ENCODE data around the gene CDH4.

The CDH4 gene

DNA sequence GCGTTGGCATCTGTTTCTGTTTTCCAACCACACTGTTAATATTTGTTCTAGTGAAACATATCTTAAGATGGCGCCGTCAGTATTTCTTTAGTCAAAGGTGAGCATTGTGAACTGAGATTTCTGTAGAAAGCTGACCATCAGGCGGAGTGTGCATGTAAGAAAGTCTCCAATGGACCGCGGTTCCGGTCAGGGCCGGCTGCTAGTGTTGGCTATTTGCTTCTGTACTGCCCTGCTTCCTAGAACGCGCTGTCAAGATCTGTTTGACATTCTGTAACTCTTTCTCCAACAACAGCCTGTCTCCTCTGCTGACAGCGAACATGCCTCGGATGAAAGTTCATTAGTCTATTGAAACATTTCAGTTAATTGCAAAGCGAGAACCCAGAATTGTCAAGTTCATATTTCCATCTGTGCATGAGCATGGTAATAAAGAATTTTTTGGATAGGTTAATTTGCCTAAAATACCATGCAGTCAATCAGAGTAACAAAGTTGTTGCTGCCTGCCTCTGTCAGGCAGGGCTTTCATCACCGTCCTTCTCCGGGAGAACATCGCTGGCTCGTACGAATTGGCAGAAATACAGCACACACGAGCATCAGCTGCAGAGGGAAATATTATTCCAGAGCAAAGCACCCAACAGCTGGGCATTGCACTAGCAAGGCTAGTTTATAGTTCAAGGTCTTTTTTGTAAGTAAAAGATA is 369.1 kb downstream of the CDH4 start:
- no peak overlapping the region for H3K4me3 ChIP-seq (ENCODE audit: low read length)
- no peak for TF ChIP-seq ZNF274 (IDR thresholded peaks at IDR 0.05; ENCODE audit: low read depth, low read length)

DNA sequence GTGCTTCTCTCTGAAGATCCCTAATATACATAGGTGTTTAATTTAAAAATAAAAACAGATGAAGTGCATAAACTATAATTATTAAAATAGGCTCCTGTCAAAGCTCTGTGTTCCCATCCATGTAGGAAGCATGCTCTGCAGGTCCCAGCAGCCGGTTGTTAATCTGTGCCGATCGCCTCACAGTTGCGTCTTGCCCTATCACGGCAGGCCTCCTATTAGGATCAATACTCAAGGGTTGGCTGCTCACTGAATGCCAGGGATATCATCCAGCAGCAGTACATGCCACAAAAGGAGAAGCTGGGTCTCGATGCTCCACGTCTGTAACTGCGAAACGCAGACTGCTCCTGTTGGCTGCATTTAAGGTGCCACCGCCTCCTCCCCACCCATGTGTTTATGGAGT is 369.8 kb downstream of the CDH4 start:
- no peak overlapping the region for H3K4me3 ChIP-seq (ENCODE audit: low read length)
- TF ChIP-seq ZNF274 (IDR thresholded peaks at IDR 0.05; ENCODE audit: low read depth, low read length), result no peak

DNA sequence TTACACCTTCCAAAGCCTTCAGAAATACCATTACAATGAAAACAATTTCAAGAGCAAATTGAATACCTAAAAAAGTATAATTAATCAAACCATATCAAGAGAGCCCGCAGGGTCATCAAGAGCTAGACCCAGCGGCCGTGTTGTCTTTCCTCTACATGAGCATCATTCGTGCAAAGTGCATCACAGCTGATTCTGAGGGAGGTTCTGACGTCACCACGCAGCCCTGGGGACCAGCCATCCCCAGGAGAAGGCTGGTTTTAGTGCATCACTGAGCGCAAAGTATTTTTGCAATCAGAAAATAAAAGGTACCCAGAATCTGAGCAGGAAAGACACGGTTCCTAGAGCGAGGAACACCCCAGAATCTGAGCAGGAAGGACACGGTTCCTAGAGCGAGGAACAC is 371.4 kb downstream of the CDH4 start:
- no peak overlapping the region for H3K4me3 ChIP-seq (ENCODE audit: low read length)
- TF ChIP-seq ZNF274 (IDR thresholded peaks at IDR 0.05; ENCODE audit: low read depth, low read length), result no peak

DNA sequence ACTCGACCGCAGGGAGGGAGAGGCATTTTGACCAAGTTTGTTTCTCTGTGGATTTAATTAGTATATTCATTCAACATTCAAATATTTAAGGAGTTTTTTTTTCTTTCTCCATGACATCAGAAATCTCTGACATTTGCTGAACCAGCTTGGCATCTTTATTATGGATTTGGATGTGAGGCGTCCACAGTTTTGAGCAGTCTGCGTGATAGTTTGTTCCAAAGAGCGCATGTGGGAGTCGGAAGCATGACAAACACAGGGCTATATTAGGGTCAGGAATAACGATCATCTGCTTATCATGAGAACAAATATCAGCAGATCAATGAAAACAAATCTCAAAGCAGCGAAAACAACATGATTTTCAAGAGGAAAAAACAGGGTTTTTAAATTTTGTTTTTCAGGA is 373.2 kb downstream of the CDH4 start:
- no peak for TF ChIP-seq ZNF274 (IDR thresholded peaks at IDR 0.05; ENCODE audit: low read depth, low read length)
- no peak overlapping the region for H3K4me3 ChIP-seq (ENCODE audit: low read length)

DNA sequence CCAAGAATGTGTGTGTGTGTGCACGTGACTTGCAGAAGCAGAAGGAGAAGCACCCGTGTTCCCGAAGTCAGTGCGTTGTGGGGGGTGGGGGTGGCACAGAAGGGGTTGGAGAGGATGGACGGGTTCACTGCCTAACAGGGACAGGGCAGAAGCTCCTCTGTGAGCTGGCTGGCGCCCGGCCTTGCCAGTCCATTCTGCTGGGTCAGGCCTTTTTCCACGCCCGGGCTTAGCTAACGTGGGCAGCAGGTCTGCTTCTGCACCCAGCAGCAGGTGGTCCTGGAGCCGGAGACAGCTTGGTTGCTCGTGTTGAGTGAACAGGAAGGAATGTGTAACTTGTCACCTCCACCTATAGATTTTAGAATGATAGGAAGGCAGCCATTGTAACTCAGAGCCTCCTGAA is 374.4 kb downstream of the CDH4 start:
- no peak for TF ChIP-seq ZNF274 (IDR thresholded peaks at IDR 0.05; ENCODE audit: low read depth, low read length)
- no peak overlapping the region for H3K4me3 ChIP-seq (ENCODE audit: low read length)

DNA sequence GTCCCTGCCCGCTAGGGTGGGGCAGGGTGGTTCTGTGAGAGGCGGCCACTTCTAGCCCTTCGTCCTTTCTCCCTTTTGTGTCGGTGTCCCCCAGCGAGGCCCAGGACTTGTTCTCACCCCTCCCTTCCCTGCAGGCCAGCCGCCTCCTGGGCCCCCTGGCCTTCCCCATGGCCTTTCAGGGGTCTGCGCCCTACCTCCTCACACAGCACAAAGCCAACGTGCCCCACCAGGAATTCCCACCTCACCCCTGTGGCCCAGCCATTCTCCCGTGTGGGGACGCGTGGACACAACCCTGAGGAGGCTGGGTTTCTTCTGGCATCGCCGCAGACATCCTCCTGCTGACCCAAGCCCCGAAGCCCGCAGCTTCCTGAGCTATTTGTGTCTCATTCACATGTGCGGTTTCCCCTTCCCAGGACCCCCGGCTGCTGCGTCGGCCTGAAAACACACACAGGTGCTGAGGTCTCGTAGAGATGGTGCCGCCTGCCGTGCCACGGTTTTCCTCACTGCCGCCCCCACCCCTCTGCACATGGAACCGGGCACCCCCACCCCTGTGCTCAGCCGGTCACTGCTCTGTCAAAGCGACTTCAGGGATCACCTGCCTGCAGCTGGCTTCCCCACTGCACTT is 375.8 kb downstream of the CDH4 start:
- no peak for TF ChIP-seq ZNF274 (IDR thresholded peaks at IDR 0.05; ENCODE audit: low read depth, low read length)
- no peak overlapping the region for H3K4me3 ChIP-seq (ENCODE audit: low read length)

DNA sequence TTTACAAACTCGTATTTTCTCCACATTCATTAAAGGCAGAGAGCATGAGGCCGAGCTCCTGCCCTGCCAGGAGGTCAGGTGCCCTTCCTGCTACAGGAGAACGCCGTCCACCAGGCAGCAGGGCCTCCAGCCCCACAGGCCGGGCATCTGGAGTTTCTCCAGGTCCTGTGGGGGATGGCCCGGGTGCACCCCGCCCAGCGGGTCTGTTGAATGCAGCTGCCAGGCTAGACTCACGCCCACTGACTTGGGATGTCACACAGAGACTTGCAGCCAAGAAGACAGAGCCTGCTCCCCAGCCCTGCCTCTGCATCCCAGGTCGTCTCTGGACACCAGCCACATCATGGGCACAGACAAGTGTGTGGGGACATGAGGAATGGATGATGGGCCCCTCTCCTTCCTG is 376.4 kb downstream of the CDH4 start:
- H3K4me3 ChIP-seq (ENCODE audit: low read length), result no peak overlapping the region
- no peak for TF ChIP-seq ZNF274 (IDR thresholded peaks at IDR 0.05; ENCODE audit: low read depth, low read length)

DNA sequence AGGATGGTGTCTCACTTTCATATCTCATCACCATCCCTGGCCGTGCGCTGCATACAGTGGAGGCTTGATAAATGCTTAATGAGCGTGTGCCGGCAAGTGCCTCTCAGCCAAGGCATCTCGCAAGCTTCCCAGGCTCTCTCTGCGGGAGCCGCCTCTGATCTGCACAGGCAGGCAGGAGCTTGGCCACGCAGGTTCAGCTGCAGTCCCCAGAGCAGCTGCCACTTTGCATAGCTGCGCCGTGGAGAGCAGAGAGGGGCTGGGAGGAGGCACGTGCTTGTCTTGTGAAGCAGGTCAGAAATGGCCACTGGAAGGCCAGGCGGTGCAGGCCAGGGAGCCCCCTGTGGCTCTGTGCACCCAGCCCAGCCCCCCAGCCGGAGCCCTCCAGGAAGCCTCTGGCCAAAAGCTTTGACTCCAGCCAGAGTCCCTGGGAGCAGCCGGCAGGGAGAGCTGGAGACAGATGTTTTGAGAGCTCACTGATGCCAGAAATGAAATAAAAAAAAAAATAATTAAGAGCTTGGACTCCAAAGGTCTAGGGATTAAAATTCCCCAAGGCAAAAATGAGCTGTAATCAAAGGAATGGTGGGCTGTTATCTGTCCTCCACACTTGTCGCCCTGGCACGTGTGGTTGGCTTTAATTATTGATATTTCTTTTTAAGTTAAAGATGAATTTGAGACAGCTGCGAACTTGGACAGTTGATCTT is 377.0 kb downstream of the CDH4 start:
- no peak for TF ChIP-seq ZNF274 (IDR thresholded peaks at IDR 0.05; ENCODE audit: low read depth, low read length)

DNA sequence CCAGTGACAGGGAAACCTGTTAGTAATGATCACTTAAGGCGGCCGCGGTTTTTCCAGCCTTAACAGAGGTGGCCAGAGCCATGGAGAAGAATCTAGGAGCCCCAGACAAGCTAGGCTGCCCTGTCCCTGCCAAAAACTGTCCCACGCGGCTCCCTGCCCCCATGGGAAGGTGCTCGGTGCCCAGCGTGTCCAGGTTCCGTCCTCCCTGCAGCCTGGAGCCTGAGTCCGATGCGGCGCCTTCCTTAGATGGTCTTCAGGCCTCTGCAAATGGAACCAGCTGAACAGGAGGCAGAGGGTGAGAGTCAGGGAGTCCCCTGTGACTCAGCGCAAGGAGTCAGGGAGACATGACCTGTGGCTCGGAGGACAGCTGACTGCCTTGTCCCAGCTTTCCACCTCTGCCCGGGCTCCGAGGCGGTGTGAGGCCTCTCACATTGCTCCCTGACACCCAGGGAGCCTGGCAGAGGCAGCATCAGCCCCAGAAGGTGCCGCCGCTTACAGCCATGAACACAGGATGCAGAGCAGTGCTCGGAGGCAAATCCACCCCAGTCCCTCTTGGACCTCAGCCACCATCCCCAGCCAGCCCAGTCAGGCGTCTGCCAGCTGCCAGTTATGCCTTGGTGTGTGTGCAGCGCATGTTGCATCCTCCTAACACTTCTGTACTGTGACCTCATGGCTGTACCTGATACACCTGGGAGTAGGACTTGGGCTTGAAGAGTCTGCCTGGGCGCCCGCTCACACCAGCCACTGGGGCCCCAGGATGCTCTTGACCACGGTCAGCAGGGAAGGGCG is 377.7 kb downstream of the CDH4 start:
- no peak overlapping the region for H3K4me3 ChIP-seq (ENCODE audit: low read length)
- no peak for TF ChIP-seq ZNF274 (IDR thresholded peaks at IDR 0.05; ENCODE audit: low read depth, low read length)

More for the DNA sequence above, 377.0 kb downstream of the CDH4 start:
- no peak overlapping the region for H3K4me3 ChIP-seq (ENCODE audit: low read length)

DNA sequence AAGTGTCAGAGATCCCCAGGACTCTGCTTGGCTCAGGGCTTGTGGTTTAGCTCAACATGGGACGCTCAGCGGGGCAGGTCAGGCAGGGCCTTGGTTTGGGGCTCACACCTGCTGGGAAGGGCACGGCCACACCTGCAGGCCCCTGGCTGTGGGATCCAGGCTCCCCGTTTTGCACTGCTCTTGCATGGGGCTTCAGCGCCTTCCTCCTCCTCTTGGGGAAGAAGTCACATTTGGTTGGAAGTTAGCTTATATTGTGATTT is 378.3 kb downstream of the CDH4 start:
- no peak overlapping the region for H3K4me3 ChIP-seq (ENCODE audit: low read length)
- TF ChIP-seq ZNF274 (IDR thresholded peaks at IDR 0.05; ENCODE audit: low read depth, low read length), result no peak

DNA sequence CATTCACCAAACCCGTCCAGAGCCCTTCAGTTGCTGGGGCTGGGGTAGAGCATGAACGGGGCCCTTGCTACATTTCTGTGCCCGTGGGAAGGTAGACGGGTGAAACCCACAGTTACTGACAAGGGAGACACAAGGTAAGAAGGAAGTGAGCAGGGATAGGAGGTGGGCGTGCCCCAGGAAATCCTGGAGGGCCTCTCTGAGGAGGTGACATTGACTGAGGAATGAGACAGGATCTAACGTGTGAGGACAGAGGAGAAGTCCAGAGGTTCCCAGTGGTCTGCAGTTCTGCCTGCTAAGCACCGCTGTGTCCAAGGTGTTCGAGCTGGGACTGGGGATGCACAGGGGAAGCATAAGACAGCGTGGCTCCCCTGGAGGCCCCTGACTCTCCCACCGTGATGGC is 378.8 kb downstream of the CDH4 start:
- H3K4me3 ChIP-seq (ENCODE audit: low read length), result no peak overlapping the region
- no peak for TF ChIP-seq ZNF274 (IDR thresholded peaks at IDR 0.05; ENCODE audit: low read depth, low read length)

DNA sequence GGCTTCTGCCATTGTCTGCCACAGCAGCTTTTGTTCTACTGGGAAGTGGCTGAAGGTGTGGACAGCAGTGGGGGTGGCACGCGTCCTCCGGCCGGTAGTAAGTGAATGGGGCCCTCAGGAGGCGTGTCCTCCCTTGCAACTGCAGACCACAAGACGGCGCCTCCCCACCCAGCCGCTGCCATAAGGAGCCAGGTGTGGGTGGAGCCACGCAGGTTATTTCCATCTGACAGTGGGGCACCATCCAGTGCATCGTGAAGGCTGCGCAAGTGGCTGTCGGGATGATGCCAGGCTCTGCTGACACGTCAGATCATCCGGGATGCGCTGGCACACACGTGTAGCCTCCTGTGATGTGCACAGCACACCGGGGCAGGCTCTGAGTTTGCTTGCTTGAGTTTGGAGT is 379.7 kb downstream of the CDH4 start:
- no peak overlapping the region for H3K4me3 ChIP-seq (ENCODE audit: low read length)
- TF ChIP-seq ZNF274 (IDR thresholded peaks at IDR 0.05; ENCODE audit: low read depth, low read length), result no peak

DNA sequence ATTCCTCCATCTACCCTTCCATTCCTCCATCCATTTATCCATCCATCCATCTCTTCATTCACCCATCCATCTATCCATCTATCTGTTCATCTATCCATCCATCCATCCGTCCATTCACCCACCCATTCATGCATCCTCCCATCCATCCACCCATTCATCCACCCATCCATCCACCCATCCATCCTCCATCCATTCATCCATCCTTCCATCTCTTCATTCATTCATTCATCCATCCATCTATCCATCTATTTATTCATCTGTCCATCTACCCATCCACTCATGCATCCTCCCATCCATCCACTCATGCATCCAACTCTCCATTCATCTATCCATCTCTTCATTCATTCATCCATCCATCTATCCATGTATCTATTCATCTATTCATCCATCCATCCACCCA is 380.9 kb downstream of the CDH4 start:
- no peak for TF ChIP-seq ZNF274 (IDR thresholded peaks at IDR 0.05; ENCODE audit: low read depth, low read length)
- H3K4me3 ChIP-seq (ENCODE audit: low read length), result no peak overlapping the region

DNA sequence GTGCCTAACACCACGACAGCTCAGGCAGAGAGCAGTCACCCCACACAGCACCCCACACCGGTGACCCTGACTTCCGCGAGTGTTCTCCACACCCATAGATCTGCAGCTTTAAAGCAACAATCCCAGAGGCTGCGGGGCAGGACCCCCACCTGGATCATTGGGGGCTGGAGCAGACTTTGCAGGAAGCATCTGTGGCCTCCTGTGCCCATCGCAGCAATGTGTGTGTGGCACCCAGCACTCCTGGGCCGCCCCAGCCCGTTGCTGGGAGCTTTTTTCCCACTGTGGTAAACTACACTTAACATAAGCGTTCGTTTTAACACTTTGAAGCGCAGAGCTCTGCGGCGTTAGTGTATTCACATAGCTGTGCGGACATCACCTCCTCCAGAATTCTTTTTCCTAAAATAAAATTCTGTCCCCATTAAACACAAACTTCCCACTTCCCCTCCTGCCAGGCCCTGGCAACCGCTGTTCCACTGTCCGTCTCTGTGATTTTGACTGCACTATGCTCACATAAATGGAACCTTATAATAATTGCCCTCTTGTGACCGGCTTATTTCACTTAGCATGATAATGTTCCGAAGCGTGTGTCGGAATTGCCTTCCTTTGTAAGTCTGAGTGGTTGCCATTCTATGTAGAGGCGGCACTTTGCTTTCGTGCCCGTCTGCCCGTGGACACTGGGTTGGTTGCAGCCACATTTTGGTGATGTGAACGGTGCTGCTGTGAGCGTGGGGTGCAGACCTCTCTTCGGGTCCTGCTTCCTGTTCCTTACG is 382.5 kb downstream of the CDH4 start:
- H3K4me3 ChIP-seq (ENCODE audit: low read length), result no peak overlapping the region
- TF ChIP-seq ZNF274 (IDR thresholded peaks at IDR 0.05; ENCODE audit: low read depth, low read length), result no peak

Measured in GM08714 (cell line).